Gastroesophageal sphincter (tissue), 3 donors: Measurements from ENCODE around the gene AFMID.

Experiments used
- EP300 ChIP-seq: sonication (generic); formaldehyde crosslinking; IDR thresholded peaks from one replicate; pipeline ENCODE4 v1.6.1; 2017; ENCODE audit warnings: antibody characterized with exemption, mild to moderate bottlenecking
- POLR2A ChIP-seq, 2 donors: fragments of 450-650 bp; IDR thresholded peaks; one replicate each; pipeline ENCODE4 v1.6.1; 2017; ENCODE audit warnings: antibody characterized with exemption in 2 of 2, mild to moderate bottlenecking in 2 of 2, moderate library complexity in 1 of 2
- TF ChIP-seq, protein P1 (sequence below), 4 experiments: fragments of 200-600 bp in 2 of 4; fragments of 450-650 bp in 2 of 4; sonication (generic) in 1 of 4; IDR thresholded peaks; one replicate each; pipeline ENCODE4 v1.5.1; 2017 to 2019; ENCODE audit warnings: antibody characterized with exemption in 4 of 4, mild to moderate bottlenecking in 2 of 4, moderate library complexity in 2 of 4

GRCh38 chr17:78224231-78225087, 37.3 kb downstream of the AFMID start:
- TF ChIP-seq, protein P1, sequence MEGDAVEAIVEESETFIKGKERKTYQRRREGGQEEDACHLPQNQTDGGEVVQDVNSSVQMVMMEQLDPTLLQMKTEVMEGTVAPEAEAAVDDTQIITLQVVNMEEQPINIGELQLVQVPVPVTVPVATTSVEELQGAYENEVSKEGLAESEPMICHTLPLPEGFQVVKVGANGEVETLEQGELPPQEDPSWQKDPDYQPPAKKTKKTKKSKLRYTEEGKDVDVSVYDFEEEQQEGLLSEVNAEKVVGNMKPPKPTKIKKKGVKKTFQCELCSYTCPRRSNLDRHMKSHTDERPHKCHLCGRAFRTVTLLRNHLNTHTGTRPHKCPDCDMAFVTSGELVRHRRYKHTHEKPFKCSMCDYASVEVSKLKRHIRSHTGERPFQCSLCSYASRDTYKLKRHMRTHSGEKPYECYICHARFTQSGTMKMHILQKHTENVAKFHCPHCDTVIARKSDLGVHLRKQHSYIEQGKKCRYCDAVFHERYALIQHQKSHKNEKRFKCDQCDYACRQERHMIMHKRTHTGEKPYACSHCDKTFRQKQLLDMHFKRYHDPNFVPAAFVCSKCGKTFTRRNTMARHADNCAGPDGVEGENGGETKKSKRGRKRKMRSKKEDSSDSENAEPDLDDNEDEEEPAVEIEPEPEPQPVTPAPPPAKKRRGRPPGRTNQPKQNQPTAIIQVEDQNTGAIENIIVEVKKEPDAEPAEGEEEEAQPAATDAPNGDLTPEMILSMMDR (IDR thresholded peaks at IDR 0.05): no peak
- TF ChIP-seq POLR2A (IDR thresholded peaks at IDR 0.05) (no peak), EP300 (no peak)
